Vagina (tissue), 2 donors: Measurements from ENCODE around the gene PIGV.

ENCODE experiments used
- CTCF ChIP-seq, 3 experiments: fragments of 450-650 bp in 2 of 3; fragments of 200-600 bp in 1 of 3; sonication (generic) in 1 of 3; IDR thresholded peaks; one replicate each; pipeline ENCODE4 v1.5.1; 2017 to 2019; ENCODE audit warnings: antibody characterized with exemption in 3 of 3, mild to moderate bottlenecking in 2 of 3, moderate library complexity in 2 of 3
- POLR2AphosphoS5 ChIP-seq, 2 donors: sonication (generic); formaldehyde crosslinking; IDR thresholded peaks; one replicate each; pipeline ENCODE4 v1.9.0; 2017; ENCODE audit warnings: antibody characterized with exemption in 2 of 2, mild to moderate bottlenecking in 2 of 2, low read depth in 1 of 2; ENCODE audit not compliant: insufficient read depth in 1 of 2

DNA sequence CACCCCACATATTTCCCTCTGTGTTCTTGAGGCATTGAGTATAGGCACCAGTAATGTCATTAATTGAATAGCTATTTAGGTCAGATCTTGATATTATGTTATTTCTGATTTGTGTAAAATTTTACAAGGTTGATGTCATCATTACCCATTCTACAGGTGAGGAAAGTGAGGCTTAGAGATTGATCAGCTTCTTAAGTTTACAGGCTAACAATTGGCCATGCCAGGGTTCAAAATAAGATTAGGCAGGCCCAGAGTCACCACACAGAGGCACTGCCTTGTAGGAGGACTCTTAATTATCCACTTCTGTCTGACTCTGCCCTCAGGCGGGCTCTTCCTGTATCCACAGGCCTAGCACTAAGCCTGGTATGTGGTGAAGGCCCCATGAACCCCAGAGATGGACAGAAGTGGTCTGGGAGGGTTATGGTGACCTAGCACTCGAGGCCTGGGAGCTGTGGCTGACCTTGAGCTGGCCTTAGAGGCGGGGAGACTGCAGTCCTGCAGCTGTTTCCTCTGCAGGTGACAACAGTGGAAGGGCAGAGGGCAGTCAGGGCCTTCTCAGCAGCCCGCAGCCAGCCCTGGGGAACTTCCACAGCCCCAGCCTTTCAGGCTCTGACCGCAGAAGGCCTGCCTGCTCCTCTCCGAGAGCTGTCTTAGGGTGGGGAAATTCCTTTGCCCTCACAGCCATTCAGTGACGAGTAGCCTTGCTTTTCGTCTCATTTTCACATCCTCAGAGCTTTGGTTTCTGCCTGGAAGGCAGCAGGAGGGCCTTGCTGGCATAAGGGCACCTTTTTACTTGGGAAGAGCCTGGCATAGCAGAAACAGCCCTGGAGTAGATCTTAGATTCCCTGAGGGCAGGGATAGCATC lies 51.0 kb downstream of the PIGV start:
- TF ChIP-seq CTCF (IDR thresholded peaks at IDR 0.05) (no peak), POLR2AphosphoS5 (IDR thresholded peaks at IDR 0.05; ENCODE audit: insufficient read depth in 1 of 2, low read depth in 1 of 2) (no peak)
